Measurements from ENCODE around the gene CACNG4.

- no peak for TF ChIP-seq POLR2A (IDR thresholded peaks at IDR 0.05)
- TF ChIP-seq, protein P1, sequence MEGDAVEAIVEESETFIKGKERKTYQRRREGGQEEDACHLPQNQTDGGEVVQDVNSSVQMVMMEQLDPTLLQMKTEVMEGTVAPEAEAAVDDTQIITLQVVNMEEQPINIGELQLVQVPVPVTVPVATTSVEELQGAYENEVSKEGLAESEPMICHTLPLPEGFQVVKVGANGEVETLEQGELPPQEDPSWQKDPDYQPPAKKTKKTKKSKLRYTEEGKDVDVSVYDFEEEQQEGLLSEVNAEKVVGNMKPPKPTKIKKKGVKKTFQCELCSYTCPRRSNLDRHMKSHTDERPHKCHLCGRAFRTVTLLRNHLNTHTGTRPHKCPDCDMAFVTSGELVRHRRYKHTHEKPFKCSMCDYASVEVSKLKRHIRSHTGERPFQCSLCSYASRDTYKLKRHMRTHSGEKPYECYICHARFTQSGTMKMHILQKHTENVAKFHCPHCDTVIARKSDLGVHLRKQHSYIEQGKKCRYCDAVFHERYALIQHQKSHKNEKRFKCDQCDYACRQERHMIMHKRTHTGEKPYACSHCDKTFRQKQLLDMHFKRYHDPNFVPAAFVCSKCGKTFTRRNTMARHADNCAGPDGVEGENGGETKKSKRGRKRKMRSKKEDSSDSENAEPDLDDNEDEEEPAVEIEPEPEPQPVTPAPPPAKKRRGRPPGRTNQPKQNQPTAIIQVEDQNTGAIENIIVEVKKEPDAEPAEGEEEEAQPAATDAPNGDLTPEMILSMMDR (IDR thresholded peaks at IDR 0.05): no peak
Observed at GRCh38 chr17:66920950-66921349, 43.6 kb upstream of the CACNG4 start.
